Activated B cell treated with CpG ODN at 0.5 μM for 24 hours (primary cell): Measurements from ENCODE around the gene MALT1. TPM values are rescaled to one million over a fixed set of nuclear protein-coding genes. Genes with fewer than 3 reads are reported as not detected.
A peak's percentile ranks its signal among the peaks of the same experiment; 100 is the strongest.

ENCODE experiments used
- ATAC-seq: fragments of 200-7000 bp; cut with Tn5 transposase; one replicate; pipeline ENCODE4 v1.10.0; 2021; ENCODE audit warnings: low read depth, mild to moderate bottlenecking, moderate library complexity
- CTCF ChIA-PET: fragments of 350-600 bp; sonication (Branson Sonifier 250); formaldehyde crosslinking; loops from one replicate; lab custom pipeline; 2021; ENCODE audit warnings: antibody characterized with exemption; lab: Charles Lee
- POLR2A ChIA-PET: fragments of 350-600 bp; sonication (Branson Sonifier 250); formaldehyde crosslinking; loops from one replicate; lab custom pipeline; 2021; ENCODE audit warnings: antibody characterized with exemption; lab: Charles Lee
- DNase-seq: peaks from one replicate; pipeline ENCODE4 v3.0.0; 2022
- H3K27ac Mint-ChIP-seq: one replicate; pipeline ENCODE4 v1.8.0; 2020; ENCODE audit warnings: mixed read lengths
- H3K27me3 Mint-ChIP-seq: one replicate; pipeline ENCODE4 v1.8.0; 2021; ENCODE audit warnings: mixed read lengths
- H3K36me3 Mint-ChIP-seq: one replicate; pipeline ENCODE4 v1.8.0; 2021; ENCODE audit warnings: low read depth, mixed read lengths
- H3K4me1 Mint-ChIP-seq: one replicate; pipeline ENCODE4 v1.8.0; 2021; ENCODE audit warnings: mixed read lengths
- H3K4me3 Mint-ChIP-seq: one replicate; pipeline ENCODE4 v1.8.0; 2020; ENCODE audit warnings: mild to moderate bottlenecking, mixed read lengths
- H3K9me3 Mint-ChIP-seq: one replicate; pipeline ENCODE4 v1.8.0; 2020; ENCODE audit warnings: mixed read lengths
- intact Hi-C: fragments of 100-400 bp; cut with micrococcal nuclease; formaldehyde crosslinking; loops from one replicate; pipeline ENCODE4 v1.15.1; 2024
- total RNA-seq: library from RNA; stranded (reverse); gene quantifications from 2 replicates; pipeline ENCODE4 v1.2.3, GENCODE V29; 2022
- TF ChIP-seq, protein P1 (sequence below): fragments of 200-600 bp; IDR thresholded peaks from one replicate; pipeline ENCODE4 v1.8.0; 2022; ENCODE audit warnings: antibody characterized with exemption, mild to moderate bottlenecking

The MALT1 gene
- total RNA-seq, 1 donor from 2014 or later, result 75.6 TPM

DNA sequence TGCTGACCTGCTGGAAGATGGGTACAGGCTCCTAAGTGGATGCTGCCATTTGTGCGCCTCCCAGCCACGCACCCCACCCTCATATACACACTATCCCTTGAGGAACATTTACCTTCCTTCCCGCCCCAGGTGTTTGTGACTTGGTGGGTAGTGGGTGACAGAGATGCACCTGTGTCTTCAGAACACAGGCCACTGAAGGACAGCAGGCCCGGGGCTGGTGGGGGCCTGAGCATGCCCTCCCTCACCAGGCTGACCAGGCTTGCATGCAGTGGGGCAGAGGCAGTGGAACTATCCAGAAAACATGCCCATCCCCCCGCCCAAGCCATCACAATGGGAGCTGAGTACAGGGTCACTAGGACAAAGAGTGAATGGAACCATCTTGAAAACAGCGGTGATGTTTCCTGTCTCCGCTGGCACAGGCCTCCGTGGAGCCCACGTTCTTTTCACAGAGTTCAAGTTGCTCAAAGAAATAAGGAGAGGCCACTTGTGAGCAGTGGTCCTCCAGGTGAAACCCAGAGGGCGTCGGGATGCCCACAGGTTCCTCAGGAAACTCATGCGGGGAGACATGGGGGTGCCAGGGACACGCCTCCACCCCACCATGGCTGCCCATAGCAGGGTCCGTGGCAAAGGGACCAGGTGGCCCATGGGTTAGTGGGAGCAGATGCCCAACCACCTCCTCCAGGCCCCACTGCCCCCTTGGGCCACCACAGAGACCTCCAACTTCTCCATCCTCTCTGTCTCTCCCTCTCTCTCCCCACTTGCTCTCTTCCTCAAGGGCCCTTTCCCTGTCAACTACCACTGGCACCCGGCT is 90.9 kb downstream of the MALT1 start:
- Mint-ChIP-seq H3K4me1 (peaks cover 27% of the 10 kb centered on the region), H3K36me3 (no peaks in the 10 kb centered on the region), H3K27me3 (peaks cover 12% of the 10 kb centered on the region), H3K27ac (peak overlapping the region; percentile 18), H3K4me3 (no peak overlapping the region), H3K9me3 (no peaks in the 10 kb centered on the region)
- TF ChIP-seq, protein P1, sequence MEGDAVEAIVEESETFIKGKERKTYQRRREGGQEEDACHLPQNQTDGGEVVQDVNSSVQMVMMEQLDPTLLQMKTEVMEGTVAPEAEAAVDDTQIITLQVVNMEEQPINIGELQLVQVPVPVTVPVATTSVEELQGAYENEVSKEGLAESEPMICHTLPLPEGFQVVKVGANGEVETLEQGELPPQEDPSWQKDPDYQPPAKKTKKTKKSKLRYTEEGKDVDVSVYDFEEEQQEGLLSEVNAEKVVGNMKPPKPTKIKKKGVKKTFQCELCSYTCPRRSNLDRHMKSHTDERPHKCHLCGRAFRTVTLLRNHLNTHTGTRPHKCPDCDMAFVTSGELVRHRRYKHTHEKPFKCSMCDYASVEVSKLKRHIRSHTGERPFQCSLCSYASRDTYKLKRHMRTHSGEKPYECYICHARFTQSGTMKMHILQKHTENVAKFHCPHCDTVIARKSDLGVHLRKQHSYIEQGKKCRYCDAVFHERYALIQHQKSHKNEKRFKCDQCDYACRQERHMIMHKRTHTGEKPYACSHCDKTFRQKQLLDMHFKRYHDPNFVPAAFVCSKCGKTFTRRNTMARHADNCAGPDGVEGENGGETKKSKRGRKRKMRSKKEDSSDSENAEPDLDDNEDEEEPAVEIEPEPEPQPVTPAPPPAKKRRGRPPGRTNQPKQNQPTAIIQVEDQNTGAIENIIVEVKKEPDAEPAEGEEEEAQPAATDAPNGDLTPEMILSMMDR, result no peak
- CTCF ChIA-PET, result interaction anchor here (4.0 to 8.5 kb wide), 2 partner anchors 232 to 268 kb away, joined by 36 to 295 read pairs; no protein-coding TSS in a partner anchor
- DNase-seq, result no peak
- intact Hi-C loops, result loop anchor here (5.0 to 10.0 kb wide), 8 partner anchors 50 to 720 kb away; partner anchors contain the start of genes MALT1 and NEDD4L
- no peak for ATAC-seq
- POLR2A ChIA-PET, result no interaction called here

GRCh38 chr18:58762781-58763171 is 91.5 kb downstream of the MALT1 start:
- Mint-ChIP-seq H3K4me3 (no peak overlapping the region), H3K36me3 (no peaks in the 10 kb centered on the region), H3K27me3 (peaks cover 12% of the 10 kb centered on the region), H3K4me1 (peaks cover 27% of the 10 kb centered on the region), H3K9me3 (no peaks in the 10 kb centered on the region), H3K27ac (no peak overlapping the region)
- intact Hi-C loops, result loop anchor here (5.0 to 10.0 kb wide), 8 partner anchors 50 to 720 kb away; partner anchors contain the start of genes MALT1 and NEDD4L
- POLR2A ChIA-PET, result no interaction called here
- DNase-seq (no peak), ATAC-seq (no peak)
- CTCF ChIA-PET, result interaction anchor here (0.6 to 8.5 kb wide), 8 partner anchors 9 to 641 kb away, joined by 3 to 295 read pairs (median 18); partner anchors contain the start of gene MALT1
- TF ChIP-seq, protein P1, result no peak

DNA sequence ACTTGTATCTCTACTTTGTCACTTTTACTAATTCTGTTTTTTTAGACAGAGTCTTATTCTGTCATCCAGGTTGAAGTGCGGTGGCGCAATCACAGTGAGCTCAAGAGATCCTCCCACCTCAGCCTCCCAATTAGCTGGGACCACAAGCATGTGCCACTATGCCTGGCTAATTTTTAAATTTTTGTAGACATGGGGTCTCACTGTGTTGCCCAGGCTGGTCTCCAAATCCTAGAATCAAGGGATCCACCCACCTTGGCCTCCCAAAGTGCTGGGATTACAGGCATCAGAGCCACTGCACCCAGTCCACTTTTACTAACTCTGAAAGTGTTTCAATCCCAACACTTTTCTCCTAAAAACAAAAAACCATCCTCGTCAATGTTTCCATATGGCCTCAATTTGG is 94.9 kb downstream of the MALT1 start:
- H3K36me3 Mint-ChIP-seq, result no peaks in the 10 kb centered on the region
- POLR2A ChIA-PET, result no interaction called here
- CTCF ChIA-PET, result interaction anchor here (1.2 to 8.5 kb wide), 5 partner anchors 13 to 305 kb away, joined by 3 to 295 read pairs (median 36); no protein-coding TSS in a partner anchor
- no peak overlapping the region for H3K27ac Mint-ChIP-seq
- intact Hi-C loops, result loop anchor here (5.0 to 10.0 kb wide), 2 partner anchors 441 to 809 kb away; no protein-coding TSS in a partner anchor
- H3K4me3 Mint-ChIP-seq, result no peak overlapping the region
- peaks cover 27% of the 10 kb centered on the region for H3K4me1 Mint-ChIP-seq
- H3K27me3 Mint-ChIP-seq, result peaks cover 12% of the 10 kb centered on the region
- TF ChIP-seq, protein P1, result no peak
- DNase-seq (no peak), ATAC-seq (no peak)
- no peaks in the 10 kb centered on the region for H3K9me3 Mint-ChIP-seq

DNA sequence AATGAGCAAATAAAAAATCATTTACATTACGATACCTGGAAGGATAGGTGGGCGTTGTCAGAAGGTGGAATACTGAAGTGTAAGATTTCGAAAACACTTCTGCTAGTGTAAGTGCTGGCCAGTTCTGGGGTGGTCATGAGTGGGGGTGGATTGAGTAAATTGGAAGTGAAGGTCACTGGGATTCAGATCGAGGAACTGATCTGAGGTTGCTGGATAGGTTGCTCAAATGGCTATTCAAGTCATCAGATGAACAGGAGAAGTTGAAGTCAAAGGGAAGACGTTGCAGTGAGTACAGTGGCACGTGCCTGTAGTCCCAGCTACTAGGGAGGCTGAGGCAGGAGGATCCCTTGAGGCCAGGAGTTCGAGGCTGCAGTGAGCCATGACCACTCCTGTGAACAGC is 95.7 kb downstream of the MALT1 start:
- CTCF ChIA-PET, result interaction anchor here (1.3 to 8.5 kb wide), 3 partner anchors 236 to 304 kb away, joined by 3 to 295 read pairs (median 67); no protein-coding TSS in a partner anchor
- no peaks in the 10 kb centered on the region for H3K9me3 Mint-ChIP-seq
- H3K4me1 Mint-ChIP-seq, result peaks cover 19% of the 10 kb centered on the region
- DNase-seq (no peak), ATAC-seq (no peak)
- H3K4me3 Mint-ChIP-seq, result no peak overlapping the region
- POLR2A ChIA-PET, result no interaction called here
- peaks cover 12% of the 10 kb centered on the region for H3K27me3 Mint-ChIP-seq
- H3K27ac Mint-ChIP-seq, result no peak overlapping the region
- H3K36me3 Mint-ChIP-seq, result no peaks in the 10 kb centered on the region
- TF ChIP-seq, protein P1, result no peak
- intact Hi-C loops, result loop anchor here (5.0 to 10.0 kb wide), 2 partner anchors 442 to 810 kb away; no protein-coding TSS in a partner anchor
